ENCODE data around the gene PRKACB.
A peak's percentile ranks its signal among the peaks of the same experiment; 100 is the strongest.

DNA sequence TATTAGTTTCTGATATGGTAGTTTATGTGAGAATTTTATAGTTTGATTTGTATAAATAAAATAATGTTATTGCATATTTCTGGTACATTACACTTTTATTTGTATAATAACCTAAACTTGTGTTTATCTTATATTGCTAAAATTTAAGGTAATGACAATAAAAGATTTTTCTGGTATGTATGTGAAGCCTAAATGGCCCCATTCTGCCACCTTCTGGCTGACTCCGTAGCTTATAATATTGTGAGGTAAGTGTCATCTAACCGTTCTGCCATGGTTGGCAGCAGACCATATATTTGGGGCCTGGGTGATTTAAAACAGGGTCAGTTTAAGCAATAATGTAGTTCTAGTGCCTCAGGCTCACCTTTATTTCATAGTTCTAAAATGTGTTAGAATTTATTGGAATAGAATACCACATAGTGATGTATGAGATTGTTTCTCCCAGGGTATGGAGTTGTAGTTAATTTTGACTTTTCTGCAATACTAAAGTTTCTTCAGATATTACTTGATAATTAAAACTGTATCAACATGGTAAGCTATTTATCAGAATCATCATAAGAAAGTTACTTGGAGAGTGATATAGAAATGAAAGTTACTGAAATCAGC is 21.2 kb upstream of the PRKACB start:
- TF ChIP-seq, protein P1, sequence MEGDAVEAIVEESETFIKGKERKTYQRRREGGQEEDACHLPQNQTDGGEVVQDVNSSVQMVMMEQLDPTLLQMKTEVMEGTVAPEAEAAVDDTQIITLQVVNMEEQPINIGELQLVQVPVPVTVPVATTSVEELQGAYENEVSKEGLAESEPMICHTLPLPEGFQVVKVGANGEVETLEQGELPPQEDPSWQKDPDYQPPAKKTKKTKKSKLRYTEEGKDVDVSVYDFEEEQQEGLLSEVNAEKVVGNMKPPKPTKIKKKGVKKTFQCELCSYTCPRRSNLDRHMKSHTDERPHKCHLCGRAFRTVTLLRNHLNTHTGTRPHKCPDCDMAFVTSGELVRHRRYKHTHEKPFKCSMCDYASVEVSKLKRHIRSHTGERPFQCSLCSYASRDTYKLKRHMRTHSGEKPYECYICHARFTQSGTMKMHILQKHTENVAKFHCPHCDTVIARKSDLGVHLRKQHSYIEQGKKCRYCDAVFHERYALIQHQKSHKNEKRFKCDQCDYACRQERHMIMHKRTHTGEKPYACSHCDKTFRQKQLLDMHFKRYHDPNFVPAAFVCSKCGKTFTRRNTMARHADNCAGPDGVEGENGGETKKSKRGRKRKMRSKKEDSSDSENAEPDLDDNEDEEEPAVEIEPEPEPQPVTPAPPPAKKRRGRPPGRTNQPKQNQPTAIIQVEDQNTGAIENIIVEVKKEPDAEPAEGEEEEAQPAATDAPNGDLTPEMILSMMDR (conservative IDR thresholded peaks at IDR 0.05 in 1 of 2, IDR thresholded peaks at IDR 0.05 in 1 of 2; ENCODE audit: extremely low read depth in 1 of 2, insufficient read depth in 1 of 2, low read depth in 1 of 2, low read length in 2 of 2): peak; percentile 60 to 76
- TF ChIP-seq EZH2 (IDR thresholded peaks at IDR 0.05; ENCODE audit: borderline replicate concordance, low read length): no peak

Data from mammary epithelial cell (primary cell).